ENCODE results near the gene TDRD7.

- TF ChIP-seq CTCF (IDR thresholded peaks at IDR 0.05; ENCODE audit: insufficient read depth, low read length), result no peak
- TF ChIP-seq REST (IDR thresholded peaks at IDR 0.05; ENCODE audit: insufficient replicate concordance, low read depth), result no peak
- no peak for TF ChIP-seq GABPA (IDR thresholded peaks at IDR 0.05; ENCODE audit: low read depth)
- no peak for TF ChIP-seq POLR2AphosphoS5 (IDR thresholded peaks at IDR 0.05; ENCODE audit: low read depth)
- no peak for TF ChIP-seq SPI1 (IDR thresholded peaks at IDR 0.05; ENCODE audit: borderline replicate concordance, low read depth)
These were observed 29.7 kb upstream of the TDRD7 start for GRCh38 chr9:97382099-97382718.

Data from HL-60 (cell line).